Ishikawa (cell line): ENCODE measurements around the gene FAM3D.

Experiments used
- CEBPB ChIP-seq: IDR thresholded peaks from 2 replicates; pipeline ENCODE4 v1.6.1; 2012
- CREB1 ChIP-seq: IDR thresholded peaks from 2 replicates; pipeline ENCODE4 v1.6.1; 2012; ENCODE audit warnings: low read depth
- EGR1 ChIP-seq: IDR thresholded peaks from 2 replicates; pipeline ENCODE4 v1.6.1; 2012
- EP300 ChIP-seq: IDR thresholded peaks from 2 replicates; pipeline ENCODE4 v1.6.1; 2012; ENCODE audit warnings: borderline replicate concordance
- FOXM1 ChIP-seq: IDR thresholded peaks from 2 replicates; pipeline ENCODE4 v1.6.1; 2012; ENCODE audit warnings: low read depth, borderline replicate concordance
- MAX ChIP-seq: IDR thresholded peaks from 2 replicates; pipeline ENCODE4 v1.6.1; 2012
- NFIC ChIP-seq: IDR thresholded peaks from 2 replicates; pipeline ENCODE4 v1.6.1; 2012
- RAD21 ChIP-seq: IDR thresholded peaks from 2 replicates; pipeline ENCODE4 v1.6.1; 2012; ENCODE audit warnings: low read depth
- REST ChIP-seq: IDR thresholded peaks from 2 replicates; pipeline ENCODE4 v1.6.1; 2012; ENCODE audit warnings: low read depth, mild to moderate bottlenecking
- TAF1 ChIP-seq: IDR thresholded peaks from 2 replicates; pipeline ENCODE4 v1.6.1; 2012; ENCODE audit warnings: low read depth, mild to moderate bottlenecking
- TCF12 ChIP-seq: IDR thresholded peaks from 2 replicates; pipeline ENCODE4 v1.6.1; 2012; ENCODE audit warnings: low read depth
- TEAD4 ChIP-seq: IDR thresholded peaks from 2 replicates; pipeline ENCODE4 v1.6.1; 2012
- USF1 ChIP-seq: IDR thresholded peaks from 2 replicates; pipeline ENCODE4 v1.6.1; 2012
- YY1 ChIP-seq: IDR thresholded peaks from 2 replicates; pipeline ENCODE4 v1.6.1; 2012; ENCODE audit warnings: low read depth
- ZBTB7A ChIP-seq: IDR thresholded peaks from 2 replicates; pipeline ENCODE4 v1.6.1; 2012; ENCODE audit warnings: low read depth

Gene FAM3D

GRCh38 chr3:58681863-58682262, 15.3 kb upstream of the FAM3D start:
- TF ChIP-seq TCF12 (no peak), CREB1 (no peak), YY1 (no peak), REST (no peak), ZBTB7A (no peak), CEBPB (no peak)

GRCh38 chr3:58680879-58681525, 14.4 kb upstream of the FAM3D start:
- TF ChIP-seq TAF1 (no peak), EP300 (no peak), FOXM1 (no peak), YY1 (no peak), RAD21 (no peak), CEBPB (no peak), CREB1 (no peak), NFIC (no peak), TEAD4 (no peak), ZBTB7A (no peak), TCF12 (no peak)

- TF ChIP-seq CREB1 (no peak), YY1 (no peak), EP300 (no peak), NFIC (no peak), FOXM1 (no peak), RAD21 (no peak), TEAD4 (no peak), TCF12 (no peak), CEBPB (no peak), EGR1 (no peak)
Measured at GRCh38 chr3:58679974-58680666, 13.5 kb upstream of the FAM3D start.

GRCh38 chr3:58679446-58679845, 12.9 kb upstream of the FAM3D start:
- TF ChIP-seq RAD21 (no peak), CEBPB (no peak), REST (no peak), ZBTB7A (no peak), TAF1 (no peak), TEAD4 (no peak)

- TF ChIP-seq ZBTB7A (no peak), REST (no peak), FOXM1 (no peak), TCF12 (no peak), EGR1 (no peak), TEAD4 (no peak), CEBPB (no peak), RAD21 (no peak), TAF1 (no peak), MAX (no peak), YY1 (no peak), USF1 (no peak), EP300 (no peak), NFIC (no peak), CREB1 (no peak)
Measured at GRCh38 chr3:58672880-58673279, 6.3 kb upstream of the FAM3D start.
